Osteoblast (primary cell): Measurements from ENCODE around the gene KIAA1217. TPM values are rescaled to one million over a fixed set of nuclear protein-coding genes. Genes with fewer than 3 reads are reported as not detected.

Source experiments
- DNase-seq: peaks from one replicate; pipeline ENCODE4 v3.0.0; 2011; ENCODE audit warnings: low spot score, mixed read lengths; ENCODE audit not compliant: insufficient read length; ENCODE audit errors: missing footprints
- H2AFZ ChIP-seq: 2 replicates; pipeline ENCODE4 v1.6.0; 2011; ENCODE audit warnings: mild to moderate bottlenecking, low read length
- H3K27ac ChIP-seq: 2 replicates; pipeline ENCODE4 v1.5.1; 2011; ENCODE audit warnings: mild to moderate bottlenecking, low read depth, low read length, moderate library complexity
- H3K27me3 ChIP-seq: 2 replicates; pipeline ENCODE4 v1.6.0; 2012; ENCODE audit warnings: mild to moderate bottlenecking, control low read depth, inconsistent platforms, low read length, moderate library complexity; ENCODE audit not compliant: insufficient read depth
- H3K36me3 ChIP-seq: 2 replicates; pipeline ENCODE4 v1.5.1; 2011; ENCODE audit warnings: mild to moderate bottlenecking, low read length, control low read depth, moderate library complexity; ENCODE audit not compliant: insufficient read depth
- H3K4me1 ChIP-seq: 2 replicates; pipeline ENCODE4 v1.5.1; 2011; ENCODE audit warnings: mild to moderate bottlenecking, low read length, control low read depth, moderate library complexity; ENCODE audit not compliant: insufficient read depth
- H3K4me2 ChIP-seq: 2 replicates; pipeline ENCODE4 v1.6.0; 2011; ENCODE audit warnings: mild to moderate bottlenecking, low read length; ENCODE audit not compliant: insufficient read depth
- H3K4me3 ChIP-seq: fragments of 200-600 bp; sonication (generic); 3 replicates; pipeline ENCODE4 v1.5.1; 2012; ENCODE audit warnings: mild to moderate bottlenecking, low read length, inconsistent platforms; ENCODE audit not compliant: insufficient read depth
- H3K79me2 ChIP-seq: 2 replicates; pipeline ENCODE4 v1.6.0; 2012; ENCODE audit warnings: mild to moderate bottlenecking, low read length, control low read depth, inconsistent platforms; ENCODE audit not compliant: insufficient read depth
- H3K9me3 ChIP-seq: 2 replicates; pipeline ENCODE4 v1.5.1; 2011; ENCODE audit warnings: low read depth, low read length, control low read depth
- H4K20me1 ChIP-seq: 2 replicates; pipeline ENCODE4 v1.6.0; 2012; ENCODE audit warnings: mild to moderate bottlenecking, low read length, control low read depth; ENCODE audit not compliant: insufficient read depth
- CTCF ChIP-seq: IDR thresholded peaks from 2 replicates; pipeline ENCODE4 v1.5.1; 2011; ENCODE audit warnings: mild to moderate bottlenecking, low read depth, low read length, moderate library complexity; ENCODE audit errors: extremely low read depth
- total RNA-seq: library from RNA; depleted of rRNA; stranded (reverse); fragments of >200 nt; gene quantifications from 2 replicates; pipeline ENCODE4 v1.2.3, GENCODE V29; 2012

Gene KIAA1217
- total RNA-seq, 1 donor = 51.0 TPM

GRCh38 chr10:24484771-24485170 is 275.8 kb downstream of the KIAA1217 start:
- no peak for DNase-seq
- no peak for TF ChIP-seq CTCF
- H3K36me3 ChIP-seq = peaks cover 9% of the 10 kb centered on the region
- peaks cover 56% of the 10 kb centered on the region for H3K79me2 ChIP-seq
- no peak overlapping the region for H3K27ac ChIP-seq
- H3K27me3 ChIP-seq = no peaks in the 10 kb centered on the region
- no peak overlapping the region for H3K4me2 ChIP-seq
- no peaks in the 10 kb centered on the region for H3K9me3 ChIP-seq
- H3K4me3 ChIP-seq = no peak overlapping the region
- H2AFZ ChIP-seq = no peak overlapping the region
- no peaks in the 10 kb centered on the region for H4K20me1 ChIP-seq
- H3K4me1 ChIP-seq = peaks cover 5% of the 10 kb centered on the region

- Histone ChIP-seq H3K36me3 (peaks cover 9% of the 10 kb centered on the region), H4K20me1 (no peaks in the 10 kb centered on the region), H3K9me3 (no peaks in the 10 kb centered on the region), H3K4me1 (peaks cover 5% of the 10 kb centered on the region), H3K4me2 (no peak overlapping the region), H3K79me2 (peaks cover 52% of the 10 kb centered on the region), H2AFZ (no peak overlapping the region), H3K27ac (no peak overlapping the region), H3K27me3 (no peaks in the 10 kb centered on the region), H3K4me3 (no peak overlapping the region)
- no peak for TF ChIP-seq CTCF
- no peak for DNase-seq
Measured at GRCh38 chr10:24485304-24485703, 276.4 kb downstream of the KIAA1217 start.

GRCh38 chr10:24488631-24489030 is 279.7 kb downstream of the KIAA1217 start:
- no peak overlapping the region for H2AFZ ChIP-seq
- peaks cover 16% of the 10 kb centered on the region for H3K36me3 ChIP-seq
- H4K20me1 ChIP-seq = no peaks in the 10 kb centered on the region
- no peak overlapping the region for H3K4me2 ChIP-seq
- no peaks in the 10 kb centered on the region for H3K9me3 ChIP-seq
- peaks cover 34% of the 10 kb centered on the region for H3K79me2 ChIP-seq
- TF ChIP-seq CTCF = no peak
- H3K27ac ChIP-seq = no peak overlapping the region
- no peak for DNase-seq
- H3K4me3 ChIP-seq = no peak overlapping the region
- peaks cover 3% of the 10 kb centered on the region for H3K4me1 ChIP-seq
- H3K27me3 ChIP-seq = no peaks in the 10 kb centered on the region

- H3K9me3 ChIP-seq = no peaks in the 10 kb centered on the region
- H3K27ac ChIP-seq = no peak overlapping the region
- no peak overlapping the region for H3K4me2 ChIP-seq
- no peak for TF ChIP-seq CTCF
- H3K4me3 ChIP-seq = no peak overlapping the region
- no peaks in the 10 kb centered on the region for H3K27me3 ChIP-seq
- peaks cover 29% of the 10 kb centered on the region for H3K36me3 ChIP-seq
- peaks cover 14% of the 10 kb centered on the region for H3K79me2 ChIP-seq
- H2AFZ ChIP-seq = no peak overlapping the region
- no peak for DNase-seq
- H3K4me1 ChIP-seq = no peaks in the 10 kb centered on the region
- H4K20me1 ChIP-seq = no peaks in the 10 kb centered on the region
Measured at GRCh38 chr10:24493165-24493564, 284.2 kb downstream of the KIAA1217 start.
